Central memory CD8-positive, alpha-beta T cell (primary cell): ENCODE measurements around the gene RNF212B.

Experiments used
- ATAC-seq: fragments of 150-1000 bp; cut with Tn5 transposase; replicated peaks from 2 replicates; pipeline ENCODE4 v1.10.0; 2022; ENCODE audit warnings: mild to moderate bottlenecking, moderate FRiP score, moderate number of reproducible peaks; ENCODE audit not compliant: poor library complexity, severe bottlenecking; ENCODE audit errors: extremely low read depth
- DNase-seq, 2 donors: peaks; one replicate each; pipeline ENCODE4 v3.0.0; 2021; ENCODE audit warnings: low spot score in 2 of 2
- H3K27ac Mint-ChIP-seq: one replicate; pipeline ENCODE4 v1.8.0; 2022; ENCODE audit warnings: low read depth, mild to moderate bottlenecking, moderate library complexity, mixed read lengths
- H3K27me3 Mint-ChIP-seq: one replicate; pipeline ENCODE4 v1.8.0; 2022; ENCODE audit warnings: mixed read lengths
- H3K36me3 Mint-ChIP-seq: one replicate; pipeline ENCODE4 v1.8.0; 2022; ENCODE audit warnings: mild to moderate bottlenecking, moderate library complexity, mixed read lengths; ENCODE audit not compliant: insufficient read depth
- H3K4me1 Mint-ChIP-seq: one replicate; pipeline ENCODE4 v1.8.0; 2022; ENCODE audit warnings: mixed read lengths
- H3K4me3 Mint-ChIP-seq: one replicate; pipeline ENCODE4 v1.8.0; 2022; ENCODE audit warnings: mild to moderate bottlenecking, moderate library complexity, mixed read lengths
- H3K9me3 Mint-ChIP-seq: one replicate; pipeline ENCODE4 v1.8.0; 2022; ENCODE audit warnings: mixed read lengths

Gene RNF212B

DNA sequence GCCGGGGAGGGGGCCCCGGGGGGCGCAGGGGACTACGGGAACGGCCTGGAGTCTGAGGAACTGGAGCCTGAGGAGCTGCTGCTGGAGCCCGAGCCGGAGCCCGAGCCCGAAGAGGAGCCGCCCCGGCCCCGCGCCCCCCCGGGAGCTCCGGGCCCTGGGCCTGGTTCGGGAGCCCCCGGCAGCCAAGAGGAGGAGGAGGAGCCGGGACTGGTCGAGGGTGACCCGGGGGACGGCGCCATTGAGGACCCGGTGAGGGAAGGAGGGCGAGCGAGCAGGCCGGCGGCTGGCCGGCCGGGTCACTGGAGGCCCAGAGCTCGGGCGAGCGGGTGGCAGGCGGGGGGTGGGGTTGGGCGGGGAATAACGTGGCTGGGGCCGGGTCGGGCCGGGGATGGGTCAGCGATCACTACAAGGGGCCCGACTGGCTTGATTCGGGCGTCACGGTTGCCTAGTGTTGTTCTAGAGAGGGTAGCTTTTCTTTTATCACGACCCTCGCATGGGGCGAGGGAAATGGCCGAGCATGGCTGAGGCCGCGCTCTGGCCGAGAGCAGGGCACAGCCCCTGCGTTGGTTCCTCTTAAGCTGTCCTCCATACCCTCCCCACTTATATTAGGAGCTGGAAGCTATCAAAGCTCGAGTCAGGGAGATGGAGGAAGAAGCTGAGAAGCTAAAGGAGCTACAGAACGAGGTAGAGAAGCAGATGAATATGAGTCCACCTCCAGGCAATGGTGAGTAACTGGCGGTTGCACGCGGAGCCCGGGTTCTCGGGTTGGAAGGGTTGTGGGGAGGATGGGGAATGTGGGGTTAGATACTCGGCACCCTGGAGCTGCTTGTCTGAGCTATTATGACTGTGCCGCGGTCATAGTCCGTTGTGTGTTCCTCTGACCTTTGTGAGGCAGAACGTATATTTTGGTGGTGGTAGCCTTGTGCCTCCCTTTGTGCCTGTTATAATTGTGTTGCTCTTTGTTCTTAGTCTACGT, 84.1 kb downstream of the RNF212B start:
- peaks cover 37% of the 10 kb centered on the region for H3K4me1 Mint-ChIP-seq
- H3K36me3 Mint-ChIP-seq, result peaks cover 43% of the 10 kb centered on the region
- no peaks in the 10 kb centered on the region for H3K27me3 Mint-ChIP-seq

More for the DNA sequence above, 84.1 kb downstream of the RNF212B start:
- DNase-seq, result peak in 1 of 2 donors; percentile 23
- ATAC-seq, result no peak
- H3K27ac Mint-ChIP-seq, result peak overlapping the region; percentile 97
- H3K4me3 Mint-ChIP-seq, result peak overlapping the region; percentile 89
- no peaks in the 10 kb centered on the region for H3K9me3 Mint-ChIP-seq
